ENCODE data around the gene YTHDF1.

The YTHDF1 gene

GRCh38 chr20:63176427-63177133, 39.4 kb downstream of the YTHDF1 start:
- Histone ChIP-seq H3K23ac (ENCODE audit: low read length in 2 of 2) (no peak overlapping the region), H2AFZ (ENCODE audit: low read depth, low read length) (no peak overlapping the region), H4K91ac (ENCODE audit: low read length) (no peak overlapping the region), H2BK12ac (ENCODE audit: low read length in 2 of 2) (no peak overlapping the region), H3K9ac (ENCODE audit: low read length) (no peak overlapping the region), H3K36me3 (ENCODE audit: control insufficient read depth in 1 of 2, insufficient read depth in 2 of 2, low read depth in 1 of 2, low read length in 2 of 2) (no peaks in the 10 kb centered on the region), H3K4ac (ENCODE audit: low read depth in 1 of 2, low read length in 2 of 2) (no peak overlapping the region), H2BK5ac (ENCODE audit: low read depth, low read length, poor library complexity, severe bottlenecking) (no peak overlapping the region), H3K4me2 (ENCODE audit: low read length, poor library complexity, severe bottlenecking) (no peak overlapping the region), H3K79me1 (replicated peaks; ENCODE audit: low read length, poor library complexity, severe bottlenecking) (no peaks in the 10 kb centered on the region), H3K9me3 (ENCODE audit: control insufficient read depth, low read length) (no peaks in the 10 kb centered on the region), H3K14ac (ENCODE audit: low read length in 2 of 2) (no peak overlapping the region), H3K4me3 (ENCODE audit: insufficient read depth in 1 of 2, low read depth in 1 of 2, low read length in 2 of 2) (no peak overlapping the region), H4K8ac (ENCODE audit: low read length) (no peak overlapping the region), H3K27ac (ENCODE audit: low read length, poor library complexity, severe bottlenecking) (no peak overlapping the region), H2AK5ac (ENCODE audit: low read length, severe bottlenecking) (no peak overlapping the region), H3K18ac (ENCODE audit: low read depth in 1 of 2, low read length in 2 of 2) (no peak overlapping the region), H3K27me3 (ENCODE audit: control insufficient read depth in 1 of 2, insufficient read depth in 1 of 2, low read length in 2 of 2) (peaks cover 76 to 89% of the 10 kb centered on the region in 2 experiments), H2BK120ac (ENCODE audit: low read depth, low read length) (no peak overlapping the region), H2BK15ac (ENCODE audit: low read depth, poor library complexity, severe bottlenecking) (no peak overlapping the region), H3K4me1 (ENCODE audit: control insufficient read depth, insufficient read depth, low read depth, low read length) (peaks cover 34% of the 10 kb centered on the region)
- peak; percentile 10 for DNase-seq
- WGBS: 10% methylated on average over 49 of the region's 49 CpGs

GRCh38 chr20:63176034-63176426, 39.9 kb downstream of the YTHDF1 start:
- Histone ChIP-seq H3K9ac (ENCODE audit: low read length) (no peak overlapping the region), H3K4me1 (ENCODE audit: control insufficient read depth, insufficient read depth, low read depth, low read length) (peaks cover 34% of the 10 kb centered on the region), H3K4me2 (ENCODE audit: low read length, poor library complexity, severe bottlenecking) (no peak overlapping the region)

GRCh38 chr20:63175038-63175895, 40.7 kb downstream of the YTHDF1 start:
- no peak overlapping the region for H2AK5ac ChIP-seq (ENCODE audit: low read length, severe bottlenecking)
- H3K79me1 ChIP-seq (replicated peaks; ENCODE audit: low read length, poor library complexity, severe bottlenecking): no peaks in the 10 kb centered on the region
- peaks cover 76 to 89% of the 10 kb centered on the region in 2 experiments for H3K27me3 ChIP-seq (ENCODE audit: control insufficient read depth in 1 of 2, insufficient read depth in 1 of 2, low read length in 2 of 2)
- peaks cover 34% of the 10 kb centered on the region for H3K4me1 ChIP-seq (ENCODE audit: control insufficient read depth, insufficient read depth, low read depth, low read length)
- H3K23ac ChIP-seq (ENCODE audit: low read length in 2 of 2): no peak overlapping the region
- no peak overlapping the region for H2AFZ ChIP-seq (ENCODE audit: low read depth, low read length)
- no peak overlapping the region for H3K4ac ChIP-seq (ENCODE audit: low read depth in 1 of 2, low read length in 2 of 2)
- no peak overlapping the region for H3K9ac ChIP-seq (ENCODE audit: low read length)
- H4K8ac ChIP-seq (ENCODE audit: low read length): no peak overlapping the region
- no peak overlapping the region for H2BK5ac ChIP-seq (ENCODE audit: low read depth, low read length, poor library complexity, severe bottlenecking)
- no peak overlapping the region for H4K91ac ChIP-seq (ENCODE audit: low read length)
- H2BK120ac ChIP-seq (ENCODE audit: low read depth, low read length): no peak overlapping the region
- H2BK12ac ChIP-seq (ENCODE audit: low read length in 2 of 2): no peak overlapping the region
- peak overlapping the region in 1 of 2 experiments; percentile 20 for H3K4me3 ChIP-seq (ENCODE audit: insufficient read depth in 1 of 2, low read depth in 1 of 2, low read length in 2 of 2)
- no peak overlapping the region for H3K27ac ChIP-seq (ENCODE audit: low read length, poor library complexity, severe bottlenecking)
- H3K18ac ChIP-seq (ENCODE audit: low read depth in 1 of 2, low read length in 2 of 2): no peak overlapping the region
- H2BK15ac ChIP-seq (ENCODE audit: low read depth, poor library complexity, severe bottlenecking): no peak overlapping the region
- no peak overlapping the region for H3K14ac ChIP-seq (ENCODE audit: low read length in 2 of 2)
- no peaks in the 10 kb centered on the region for H3K9me3 ChIP-seq (ENCODE audit: control insufficient read depth, low read length)
- no peak for DNase-seq
- WGBS: 2% methylated on average over 54 of the region's 77 CpGs
- no peaks in the 10 kb centered on the region for H3K36me3 ChIP-seq (ENCODE audit: control insufficient read depth in 1 of 2, insufficient read depth in 2 of 2, low read depth in 1 of 2, low read length in 2 of 2)
- H3K4me2 ChIP-seq (ENCODE audit: low read length, poor library complexity, severe bottlenecking): no peak overlapping the region

More at GRCh38 chr20:63176034-63176426, 39.9 kb downstream of the YTHDF1 start:
- Histone ChIP-seq H2AK5ac (ENCODE audit: low read length, severe bottlenecking) (no peak overlapping the region), H3K14ac (ENCODE audit: low read length in 2 of 2) (no peak overlapping the region), H3K27ac (ENCODE audit: low read length, poor library complexity, severe bottlenecking) (no peak overlapping the region), H4K8ac (ENCODE audit: low read length) (no peak overlapping the region), H3K79me1 (replicated peaks; ENCODE audit: low read length, poor library complexity, severe bottlenecking) (no peaks in the 10 kb centered on the region), H3K36me3 (ENCODE audit: control insufficient read depth in 1 of 2, insufficient read depth in 2 of 2, low read depth in 1 of 2, low read length in 2 of 2) (no peaks in the 10 kb centered on the region), H3K27me3 (ENCODE audit: control insufficient read depth in 1 of 2, insufficient read depth in 1 of 2, low read length in 2 of 2) (peaks cover 76 to 89% of the 10 kb centered on the region in 2 experiments), H2BK12ac (ENCODE audit: low read length in 2 of 2) (no peak overlapping the region), H2BK5ac (ENCODE audit: low read depth, low read length, poor library complexity, severe bottlenecking) (no peak overlapping the region), H3K4ac (ENCODE audit: low read depth in 1 of 2, low read length in 2 of 2) (no peak overlapping the region), H3K23ac (ENCODE audit: low read length in 2 of 2) (no peak overlapping the region), H3K9me3 (ENCODE audit: control insufficient read depth, low read length) (no peaks in the 10 kb centered on the region), H3K4me3 (ENCODE audit: insufficient read depth in 1 of 2, low read depth in 1 of 2, low read length in 2 of 2) (no peak overlapping the region), H3K18ac (ENCODE audit: low read depth in 1 of 2, low read length in 2 of 2) (no peak overlapping the region), H4K91ac (ENCODE audit: low read length) (no peak overlapping the region), H2BK120ac (ENCODE audit: low read depth, low read length) (no peak overlapping the region), H2AFZ (ENCODE audit: low read depth, low read length) (no peak overlapping the region), H2BK15ac (ENCODE audit: low read depth, poor library complexity, severe bottlenecking) (no peak overlapping the region)
- DNase-seq: peak; percentile 12
- WGBS: 16% methylated on average over 15 of the region's 15 CpGs

GRCh38 chr20:63174309-63175037, 41.5 kb downstream of the YTHDF1 start:
- H4K91ac ChIP-seq (ENCODE audit: low read length): no peak overlapping the region
- H3K4me3 ChIP-seq (ENCODE audit: insufficient read depth in 1 of 2, low read depth in 1 of 2, low read length in 2 of 2): peak overlapping the region in 1 of 2 experiments; percentile 20
- no peak overlapping the region for H2BK15ac ChIP-seq (ENCODE audit: low read depth, poor library complexity, severe bottlenecking)
- H3K14ac ChIP-seq (ENCODE audit: low read length in 2 of 2): no peak overlapping the region
- H3K79me1 ChIP-seq (replicated peaks; ENCODE audit: low read length, poor library complexity, severe bottlenecking): no peaks in the 10 kb centered on the region
- no peak overlapping the region for H3K9ac ChIP-seq (ENCODE audit: low read length)
- H3K18ac ChIP-seq (ENCODE audit: low read depth in 1 of 2, low read length in 2 of 2): no peak overlapping the region
- DNase-seq: no peak
- H2BK12ac ChIP-seq (ENCODE audit: low read length in 2 of 2): no peak overlapping the region
- H3K27me3 ChIP-seq (ENCODE audit: control insufficient read depth in 1 of 2, insufficient read depth in 1 of 2, low read length in 2 of 2): peaks cover 74 to 87% of the 10 kb centered on the region in 2 experiments
- H3K27ac ChIP-seq (ENCODE audit: low read length, poor library complexity, severe bottlenecking): no peak overlapping the region
- 16% methylated on average over 6 of the region's 16 CpGs for WGBS
- H3K4me1 ChIP-seq (ENCODE audit: control insufficient read depth, insufficient read depth, low read depth, low read length): peaks cover 34% of the 10 kb centered on the region
- H3K9me3 ChIP-seq (ENCODE audit: control insufficient read depth, low read length): no peaks in the 10 kb centered on the region
- no peak overlapping the region for H3K4ac ChIP-seq (ENCODE audit: low read depth in 1 of 2, low read length in 2 of 2)
- no peak overlapping the region for H2AFZ ChIP-seq (ENCODE audit: low read depth, low read length)
- H2BK5ac ChIP-seq (ENCODE audit: low read depth, low read length, poor library complexity, severe bottlenecking): no peak overlapping the region
- H3K23ac ChIP-seq (ENCODE audit: low read length in 2 of 2): no peak overlapping the region
- H3K4me2 ChIP-seq (ENCODE audit: low read length, poor library complexity, severe bottlenecking): no peak overlapping the region
- H2BK120ac ChIP-seq (ENCODE audit: low read depth, low read length): no peak overlapping the region
- H3K36me3 ChIP-seq (ENCODE audit: control insufficient read depth in 1 of 2, insufficient read depth in 2 of 2, low read depth in 1 of 2, low read length in 2 of 2): no peaks in the 10 kb centered on the region
- H2AK5ac ChIP-seq (ENCODE audit: low read length, severe bottlenecking): no peak overlapping the region
- H4K8ac ChIP-seq (ENCODE audit: low read length): no peak overlapping the region

Measured in mesenchymal stem cell (in vitro differentiated cells and primary cell).